Measurements from ENCODE around the gene NT5DC1.

NT5DC1 gene

GRCh38 chr6:116248577-116248976 lies 147.9 kb downstream of the NT5DC1 start:
- no peak for DNase-seq (ENCODE audit: low read depth in 1 of 2, low spot score in 1 of 2)
- Histone ChIP-seq H3K27me3 (ENCODE audit: insufficient read depth, poor library complexity, severe bottlenecking) (no peaks in the 10 kb centered on the region), H3K27ac (replicated peaks) (no peak overlapping the region), H3K4me3 (replicated peaks; ENCODE audit: insufficient read depth, low read length) (no peak overlapping the region)
- TF ChIP-seq SPI1 (IDR thresholded peaks at IDR 0.05; ENCODE audit: borderline replicate concordance, low read depth) = no peak

GRCh38 chr6:116251568-116252384 lies 151.1 kb downstream of the NT5DC1 start:
- Histone ChIP-seq H3K27me3 (ENCODE audit: insufficient read depth, poor library complexity, severe bottlenecking) (no peaks in the 10 kb centered on the region), H3K27ac (replicated peaks) (no peak overlapping the region), H3K4me3 (replicated peaks; ENCODE audit: insufficient read depth, low read length) (no peak overlapping the region)
- TF ChIP-seq REST (IDR thresholded peaks at IDR 0.05; ENCODE audit: insufficient replicate concordance, low read depth) (no peak), SPI1 (IDR thresholded peaks at IDR 0.05; ENCODE audit: borderline replicate concordance, low read depth) (peak; percentile 70; the same call in 1 of the 2 replicates)
- no peak for DNase-seq (ENCODE audit: low read depth in 1 of 2, low spot score in 1 of 2)

GRCh38 chr6:116253188-116253504 lies 152.5 kb downstream of the NT5DC1 start:
- no peak for DNase-seq (ENCODE audit: low read depth in 1 of 2, low spot score in 1 of 2)
- Histone ChIP-seq H3K4me3 (replicated peaks; ENCODE audit: insufficient read depth, low read length) (peak overlapping the region; percentile 94), H3K27ac (replicated peaks) (peak overlapping the region; percentile 77), H3K27me3 (ENCODE audit: insufficient read depth, poor library complexity, severe bottlenecking) (no peaks in the 10 kb centered on the region)
- TF ChIP-seq GABPA (IDR thresholded peaks at IDR 0.05; ENCODE audit: low read depth) (no peak), REST (IDR thresholded peaks at IDR 0.05; ENCODE audit: insufficient replicate concordance, low read depth) (no peak), POLR2AphosphoS5 (IDR thresholded peaks at IDR 0.05; ENCODE audit: low read depth) (no peak), CTCF (IDR thresholded peaks at IDR 0.05; ENCODE audit: insufficient read depth, low read length) (no peak), SPI1 (IDR thresholded peaks at IDR 0.05; ENCODE audit: borderline replicate concordance, low read depth) (no peak)

- no peaks in the 10 kb centered on the region for H3K27me3 ChIP-seq (ENCODE audit: insufficient read depth, poor library complexity, severe bottlenecking)
- peak within 1 kb of the TSS; percentile 77 for H3K27ac ChIP-seq (replicated peaks)
- TF ChIP-seq POLR2AphosphoS5 (IDR thresholded peaks at IDR 0.05; ENCODE audit: low read depth) = peak; percentile 46
- no peak for TF ChIP-seq SPI1 (IDR thresholded peaks at IDR 0.05; ENCODE audit: borderline replicate concordance, low read depth)
- peak; percentile 59 for TF ChIP-seq GABPA (IDR thresholded peaks at IDR 0.05; ENCODE audit: low read depth)
- H3K4me3 ChIP-seq (replicated peaks; ENCODE audit: insufficient read depth, low read length) = peak within 1 kb of the TSS; percentile 94
- peak; percentile 84 to 93 for DNase-seq (ENCODE audit: low read depth in 1 of 2, low spot score in 1 of 2)
Observed at GRCh38 chr6:116253505-116254296, 153.0 kb downstream of the NT5DC1 start, which contains the start of gene TSPYL4. Gene TSPYL4, minus strand, starts transcription at chr6:116254075. Its CDS starts 67 bp downstream, at chr6:116254008.

- no peak for TF ChIP-seq POLR2AphosphoS5 (IDR thresholded peaks at IDR 0.05; ENCODE audit: low read depth)
- TF ChIP-seq REST (IDR thresholded peaks at IDR 0.05; ENCODE audit: insufficient replicate concordance, low read depth) = no peak
- TF ChIP-seq CTCF (IDR thresholded peaks at IDR 0.05; ENCODE audit: insufficient read depth, low read length) = no peak
- TF ChIP-seq SPI1 (IDR thresholded peaks at IDR 0.05; ENCODE audit: borderline replicate concordance, low read depth) = no peak
- no peak for TF ChIP-seq GABPA (IDR thresholded peaks at IDR 0.05; ENCODE audit: low read depth)
- H3K4me3 ChIP-seq (replicated peaks; ENCODE audit: insufficient read depth, low read length) = peak overlapping the region; percentile 94
- H3K27me3 ChIP-seq (ENCODE audit: insufficient read depth, poor library complexity, severe bottlenecking) = no peaks in the 10 kb centered on the region
- DNase-seq (ENCODE audit: low read depth in 1 of 2, low spot score in 1 of 2) = no peak
- peak overlapping the region; percentile 77 for H3K27ac ChIP-seq (replicated peaks)
Observed at GRCh38 chr6:116254297-116255056, 153.8 kb downstream of the NT5DC1 start.

Data from HL-60 (cell line).